Activated CD4-positive, alpha-beta T cell treated with anti-CD3 and anti-CD28 coated beads, Interleukin-2, amount 10 ng/mL, durations not matched to agents 24 days and 14 days (primary cell): Measurements from ENCODE around the gene MYH16. TPM values are rescaled to one million over a fixed set of nuclear protein-coding genes. Genes with fewer than 3 reads are reported as not detected.
"Not testable (repeated sequence)": the region's sequence is repeated elsewhere in the genome, so short reads cannot be mapped to it uniquely, and the experiment has no call there.

Experiments used
- DNase-seq: peaks from one replicate; pipeline ENCODE4 v3.0.0; 2022
- H3K27ac Mint-ChIP-seq: one replicate; pipeline ENCODE4 v1.8.0; 2022; ENCODE audit warnings: mild to moderate bottlenecking, mixed read lengths
- H3K27me3 Mint-ChIP-seq: one replicate; pipeline ENCODE4 v1.8.0; 2022; ENCODE audit warnings: mixed read lengths
- H3K36me3 Mint-ChIP-seq: one replicate; pipeline ENCODE4 v1.8.0; 2022; ENCODE audit warnings: low read depth, mild to moderate bottlenecking, mixed read lengths
- H3K4me1 Mint-ChIP-seq: one replicate; pipeline ENCODE4 v1.8.0; 2021; ENCODE audit warnings: mixed read lengths
- H3K4me3 Mint-ChIP-seq: one replicate; pipeline ENCODE4 v1.8.0; 2022; ENCODE audit warnings: mild to moderate bottlenecking, moderate library complexity, mixed read lengths
- H3K9me3 Mint-ChIP-seq: one replicate; pipeline ENCODE4 v1.8.0; 2021; ENCODE audit warnings: mixed read lengths
- intact Hi-C: fragments of 100-400 bp; cut with micrococcal nuclease; formaldehyde crosslinking; loops from one replicate; pipeline ENCODE4 v1.15.1; 2023
- total RNA-seq: library from RNA; stranded (reverse); gene quantifications from 2 replicates; pipeline ENCODE4 v1.2.3, GENCODE V29; 2022

MYH16 gene
- total RNA-seq, 1 donor from 2014 or later, result not detected

DNA sequence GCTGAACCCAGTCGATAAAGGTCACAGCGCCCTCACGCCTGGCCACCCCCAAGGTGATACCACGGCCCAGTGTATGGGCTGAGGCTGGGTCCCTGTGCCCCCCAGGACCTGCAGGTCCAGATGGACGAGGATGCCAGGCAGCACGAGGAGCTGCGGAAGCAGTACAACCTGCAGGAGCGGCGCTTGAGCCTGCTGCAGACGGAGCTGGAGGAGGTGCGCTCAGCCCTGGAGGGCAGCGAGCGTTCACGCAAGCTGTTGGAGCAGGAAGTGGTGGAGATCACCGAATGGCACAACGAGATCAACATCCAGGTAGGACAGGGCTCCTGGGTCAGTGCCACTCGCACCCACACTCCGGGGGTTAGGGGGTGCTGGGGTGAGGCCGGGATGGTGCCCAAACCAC is 28.9 kb downstream of the MYH16 start:
- no peaks in the 10 kb centered on the region for H3K9me3 Mint-ChIP-seq
- no peak for DNase-seq
- no peaks in the 10 kb centered on the region for H3K27me3 Mint-ChIP-seq
- H3K36me3 Mint-ChIP-seq, result no peaks in the 10 kb centered on the region
- no peaks in the 10 kb centered on the region for H3K4me1 Mint-ChIP-seq
- intact Hi-C loops, result no loop called here
- H3K27ac Mint-ChIP-seq, result no peak overlapping the region
- H3K4me3 Mint-ChIP-seq, result no peak overlapping the region

DNA sequence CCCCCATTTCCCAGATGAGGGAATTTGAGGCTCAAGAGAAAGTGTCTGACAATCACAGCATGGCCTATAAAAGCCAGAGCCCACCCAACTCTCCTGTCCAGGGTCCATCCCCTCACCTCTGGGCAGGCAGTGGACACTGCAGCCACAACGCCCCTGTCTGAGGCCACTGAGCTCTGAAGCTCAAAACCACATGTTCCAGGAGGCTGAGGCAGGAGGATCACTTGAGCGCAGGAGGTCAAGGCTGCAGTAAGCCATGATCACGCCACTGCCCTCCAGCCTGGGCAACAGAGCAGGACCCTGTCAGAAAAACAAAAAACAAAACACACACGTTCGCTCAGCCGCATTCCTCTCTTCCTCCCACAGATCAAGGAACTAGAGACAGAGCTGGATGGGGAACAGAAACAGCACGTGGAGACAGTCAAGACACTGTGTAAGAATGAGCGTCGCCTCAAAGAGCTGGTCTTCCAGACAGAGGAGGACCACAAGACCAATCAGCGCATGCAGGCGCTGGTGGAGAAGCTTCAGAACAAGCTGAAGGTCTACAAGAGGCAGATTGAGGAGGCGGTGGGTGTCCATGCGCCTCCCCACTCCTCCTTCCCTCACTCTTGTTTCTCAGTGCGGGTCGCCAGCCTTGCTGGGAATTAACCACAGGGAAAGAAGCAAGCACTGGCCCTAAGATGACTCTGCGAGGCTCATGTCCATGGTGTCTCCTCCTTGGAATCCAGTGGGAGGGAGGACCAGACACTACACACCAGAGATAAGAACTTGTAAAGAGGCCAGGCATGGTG is 33.0 kb downstream of the MYH16 start:
- Mint-ChIP-seq H3K27me3 (no peaks in the 10 kb centered on the region), H3K9me3 (peaks cover 3% of the 10 kb centered on the region), H3K27ac (no peak overlapping the region), H3K4me1 (no peaks in the 10 kb centered on the region), H3K36me3 (no peaks in the 10 kb centered on the region), H3K4me3 (no peak overlapping the region)
- no peak for DNase-seq
- intact Hi-C loops, result no loop called here

DNA sequence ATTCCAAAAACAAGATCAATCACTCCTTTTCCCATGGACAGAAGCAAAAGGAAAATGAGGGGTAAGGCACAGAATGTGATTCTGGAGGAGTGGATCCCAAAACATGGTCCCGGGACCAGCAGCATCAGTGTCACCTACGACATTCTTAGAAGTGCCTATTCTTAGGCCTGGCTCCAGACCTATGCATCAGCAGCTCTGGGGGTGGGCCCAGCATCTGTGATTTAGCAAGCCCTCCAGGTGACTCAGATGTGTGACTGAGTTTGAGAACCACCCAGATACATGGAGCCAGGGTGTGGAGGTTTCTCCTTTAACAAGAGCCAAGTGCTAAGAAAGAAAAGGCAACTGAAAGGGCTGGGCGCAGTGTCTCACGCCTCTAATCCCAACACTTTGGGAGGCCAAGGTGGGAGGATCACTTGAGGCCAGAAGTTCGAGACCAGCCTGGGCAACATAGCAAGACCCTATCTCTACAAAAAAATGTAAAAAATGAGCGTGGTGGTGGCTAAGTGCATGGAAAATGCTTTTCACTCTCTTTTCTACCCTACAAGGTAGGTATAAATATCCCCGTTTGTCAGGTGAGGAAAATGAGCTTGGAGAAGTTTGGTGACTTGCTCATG is 35.9 kb downstream of the MYH16 start:
- H3K4me3 Mint-ChIP-seq, result no peak overlapping the region
- intact Hi-C loops, result no loop called here
- no peaks in the 10 kb centered on the region for H3K27me3 Mint-ChIP-seq
- H3K36me3 Mint-ChIP-seq, result no peaks in the 10 kb centered on the region
- H3K27ac Mint-ChIP-seq, result no peak overlapping the region
- no peak for DNase-seq
- peaks cover 3% of the 10 kb centered on the region for H3K9me3 Mint-ChIP-seq
- H3K4me1 Mint-ChIP-seq, result peaks cover 1% of the 10 kb centered on the region

DNA sequence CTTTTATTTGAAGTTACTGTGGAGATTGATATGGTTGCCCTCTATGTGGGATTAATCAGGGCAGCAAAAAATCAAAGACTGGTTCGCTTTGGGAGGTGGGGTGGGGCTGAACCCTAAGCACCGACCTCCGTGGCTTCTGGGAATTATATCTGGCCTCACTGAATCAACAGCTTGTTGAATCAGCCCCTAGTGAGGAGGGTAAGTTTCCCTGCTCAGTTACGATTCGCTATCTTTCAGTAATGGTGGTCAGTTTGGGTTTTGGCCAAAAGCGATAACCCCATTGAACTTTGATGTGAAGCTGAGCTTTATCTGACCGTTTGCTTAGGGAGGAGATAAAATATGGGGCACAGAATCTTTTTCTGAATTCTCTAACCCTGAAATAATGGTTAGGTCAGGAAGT is 36.5 kb downstream of the MYH16 start:
- H3K36me3 Mint-ChIP-seq, result no peaks in the 10 kb centered on the region
- DNase-seq, result no peak
- peaks cover 3% of the 10 kb centered on the region for H3K9me3 Mint-ChIP-seq
- peaks cover 3% of the 10 kb centered on the region for H3K4me1 Mint-ChIP-seq
- no peak overlapping the region for H3K27ac Mint-ChIP-seq
- H3K27me3 Mint-ChIP-seq, result no peaks in the 10 kb centered on the region
- H3K4me3 Mint-ChIP-seq, result no peak overlapping the region
- intact Hi-C loops, result no loop called here

DNA sequence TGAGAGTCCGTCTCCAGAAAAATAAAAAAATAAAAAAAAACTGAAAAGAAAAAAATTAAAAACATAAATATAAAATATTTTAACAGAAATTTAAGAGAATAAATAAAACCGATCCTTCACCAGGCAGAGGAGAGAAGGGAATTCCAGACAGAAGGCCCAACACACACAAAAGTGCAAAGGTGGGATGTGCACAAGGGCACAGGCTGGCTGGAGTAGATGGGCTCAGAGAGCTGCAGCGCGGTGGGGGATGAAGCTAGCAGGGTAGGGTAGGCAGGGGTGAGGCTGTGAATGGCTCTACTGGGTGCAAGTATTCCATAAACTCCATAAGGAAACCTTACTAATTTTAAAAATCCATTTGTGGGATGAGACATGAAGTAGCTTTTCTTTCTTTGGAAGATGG is 37.4 kb downstream of the MYH16 start:
- Mint-ChIP-seq H3K27ac (no peak overlapping the region), H3K4me1 (peaks cover 8% of the 10 kb centered on the region), H3K36me3 (peaks cover 2% of the 10 kb centered on the region), H3K27me3 (no peaks in the 10 kb centered on the region), H3K9me3 (peaks cover 3% of the 10 kb centered on the region), H3K4me3 (no peak overlapping the region)
- intact Hi-C loops, result no loop called here
- no peak for DNase-seq

DNA sequence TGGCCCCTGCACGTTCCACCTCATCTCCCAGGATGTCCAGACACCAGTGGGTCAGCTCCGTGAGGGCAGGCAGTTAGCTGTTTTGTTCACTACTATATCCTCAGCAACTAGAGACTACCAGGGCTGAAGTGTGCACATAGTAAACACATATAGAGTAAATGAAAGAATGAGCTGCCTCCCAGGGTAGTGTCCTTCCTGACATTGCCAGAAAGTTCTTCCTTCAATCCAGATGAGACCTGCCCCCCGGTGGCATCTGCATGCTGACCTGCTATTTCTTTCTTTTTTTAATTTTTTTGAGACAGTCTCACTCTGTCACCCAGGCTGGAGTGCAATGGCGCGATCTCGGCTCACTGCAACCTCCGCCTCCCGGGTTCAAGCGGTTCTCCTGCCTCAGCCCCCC is 39.1 kb downstream of the MYH16 start:
- H3K4me3 Mint-ChIP-seq, result no peak overlapping the region
- H3K4me1 Mint-ChIP-seq, result peaks cover 10% of the 10 kb centered on the region
- H3K27ac Mint-ChIP-seq, result no peak overlapping the region
- H3K27me3 Mint-ChIP-seq, result no peaks in the 10 kb centered on the region
- no peak for DNase-seq
- H3K9me3 Mint-ChIP-seq, result peaks cover 3% of the 10 kb centered on the region
- peaks cover 2% of the 10 kb centered on the region for H3K36me3 Mint-ChIP-seq
- intact Hi-C loops, result loop anchor here (2.0 kb wide), 1 partner anchor 169 kb away; no protein-coding TSS in a partner anchor

DNA sequence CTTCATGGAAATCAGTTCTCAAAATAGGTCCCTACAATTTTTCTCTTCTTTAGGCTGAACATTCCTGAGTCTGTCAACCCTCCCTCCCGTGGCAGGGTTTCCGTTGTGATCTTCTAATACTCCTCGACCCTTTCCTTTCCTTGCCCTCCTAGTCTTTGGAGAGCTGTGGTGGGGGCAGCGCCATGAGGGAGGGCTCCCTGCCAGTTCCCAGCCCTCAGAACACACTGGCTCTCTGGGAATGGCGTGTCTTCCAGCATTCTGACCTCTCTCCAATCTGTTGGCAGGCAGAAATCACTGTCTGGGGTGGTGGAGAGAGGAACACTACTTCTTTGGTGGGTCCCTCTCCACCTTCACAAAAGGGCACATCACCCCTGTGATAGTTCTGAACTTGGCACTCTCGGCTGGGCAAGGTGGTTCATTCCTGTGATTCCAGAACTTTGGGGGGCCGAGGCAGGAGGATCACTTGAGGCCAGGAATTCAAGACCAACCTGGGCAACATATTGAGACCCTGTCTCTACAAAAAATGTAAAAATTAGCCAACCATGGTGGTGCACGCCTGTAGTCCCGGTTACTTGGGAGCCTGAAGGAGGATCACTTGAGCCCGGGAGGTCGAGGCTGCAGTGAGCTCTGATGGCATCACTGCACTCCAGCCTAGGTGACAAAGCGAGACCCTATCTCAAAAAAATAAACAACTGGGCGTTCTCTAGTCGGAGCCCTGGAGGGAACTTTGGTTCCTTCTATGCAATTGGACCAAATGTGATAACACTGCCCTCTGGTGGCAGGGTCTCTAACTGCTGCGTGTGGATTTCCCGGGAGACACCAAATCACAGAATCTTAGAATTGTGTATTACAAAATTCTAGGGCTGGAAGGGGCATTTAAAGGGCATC is 39.9 kb downstream of the MYH16 start:
- Mint-ChIP-seq H3K9me3 (peaks cover 3% of the 10 kb centered on the region), H3K36me3 (peaks cover 2% of the 10 kb centered on the region), H3K4me3 (no peak overlapping the region), H3K4me1 (peaks cover 10% of the 10 kb centered on the region), H3K27me3 (no peaks in the 10 kb centered on the region), H3K27ac (no peak overlapping the region)
- intact Hi-C loops, result loop anchor here (1.0 to 2.0 kb wide), 2 partner anchors 170 to 272 kb away; no protein-coding TSS in a partner anchor
- DNase-seq, result peak; percentile 92

DNA sequence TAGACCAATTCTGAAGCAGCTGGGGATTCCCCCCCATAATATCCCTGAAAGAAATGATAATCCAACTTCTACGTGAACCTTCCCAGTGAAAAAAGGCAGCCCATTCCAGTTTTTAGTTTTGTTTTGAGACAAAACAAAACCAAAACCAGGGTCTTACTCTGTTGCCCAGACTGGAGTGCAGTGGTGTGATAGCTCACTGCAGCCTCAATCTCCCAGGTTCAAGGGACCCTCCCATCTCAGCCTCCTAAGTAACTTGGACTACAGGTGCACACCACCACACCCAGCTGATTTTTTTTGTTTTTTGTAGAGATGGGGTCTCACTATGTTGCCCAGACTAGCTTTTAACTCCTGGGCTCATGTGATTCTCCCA is 40.5 kb downstream of the MYH16 start:
- peaks cover 3% of the 10 kb centered on the region for H3K9me3 Mint-ChIP-seq
- intact Hi-C loops, result loop anchor here (1.0 to 2.0 kb wide), 2 partner anchors 170 to 273 kb away; no protein-coding TSS in a partner anchor
- no peaks in the 10 kb centered on the region for H3K27me3 Mint-ChIP-seq
- H3K4me3 Mint-ChIP-seq, result no peak overlapping the region
- DNase-seq, result no peak
- H3K36me3 Mint-ChIP-seq, result peaks cover 2% of the 10 kb centered on the region
- H3K27ac Mint-ChIP-seq, result no peak overlapping the region
- peaks cover 10% of the 10 kb centered on the region for H3K4me1 Mint-ChIP-seq

DNA sequence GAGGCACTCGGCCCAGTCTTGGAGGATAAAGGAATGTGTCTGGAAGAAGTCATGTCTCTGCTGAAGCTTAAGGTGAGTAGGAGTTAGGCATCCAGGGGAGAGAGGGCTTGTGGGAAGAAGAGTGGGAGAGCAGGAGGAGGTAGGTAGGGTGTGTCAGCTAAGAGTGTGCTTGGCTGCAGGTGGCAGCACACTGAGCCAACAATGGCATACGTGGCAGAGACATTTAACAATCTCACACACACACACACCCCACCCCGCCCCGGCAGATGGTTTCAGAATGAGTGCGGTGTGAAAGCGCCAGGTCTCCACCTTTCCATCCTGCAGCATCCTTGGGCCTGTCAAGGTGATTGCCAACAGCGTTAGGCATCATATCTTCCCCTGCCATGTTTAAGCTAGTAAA is 41.9 kb downstream of the MYH16 start:
- H3K27me3 Mint-ChIP-seq, result no peaks in the 10 kb centered on the region
- H3K9me3 Mint-ChIP-seq, result peaks cover 3% of the 10 kb centered on the region
- peak overlapping the region; percentile 11 for H3K27ac Mint-ChIP-seq
- peaks cover 10% of the 10 kb centered on the region for H3K4me1 Mint-ChIP-seq
- peak; percentile 73 for DNase-seq
- peaks cover 2% of the 10 kb centered on the region for H3K36me3 Mint-ChIP-seq
- H3K4me3 Mint-ChIP-seq, result peak overlapping the region; percentile 17
- intact Hi-C loops, result no loop called here

DNA sequence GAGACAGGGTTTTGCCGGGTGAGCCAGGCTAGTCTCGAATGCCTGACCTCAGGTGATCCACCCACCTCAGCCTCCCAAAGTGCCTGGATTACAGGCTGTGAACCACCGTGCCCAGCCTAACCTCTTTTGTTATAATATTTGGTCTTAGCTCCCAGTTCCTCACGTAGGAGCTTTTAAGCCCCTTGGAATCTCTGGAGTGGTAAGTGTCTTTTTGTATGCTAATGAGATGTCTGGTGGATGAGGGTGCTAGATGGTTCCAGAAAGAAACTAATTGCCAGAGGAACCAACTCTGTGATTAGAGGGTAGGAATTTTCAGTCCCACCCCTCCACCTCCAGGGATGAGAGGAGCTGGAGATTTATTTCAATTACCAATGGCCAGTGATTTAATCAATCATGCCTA is 47.7 kb downstream of the MYH16 start:
- intact Hi-C loops, result no loop called here
- H3K4me3 Mint-ChIP-seq, result no peak overlapping the region
- H3K27ac Mint-ChIP-seq, result no peak overlapping the region
- no peaks in the 10 kb centered on the region for H3K36me3 Mint-ChIP-seq
- peaks cover 6% of the 10 kb centered on the region for H3K4me1 Mint-ChIP-seq
- H3K27me3 Mint-ChIP-seq, result peaks cover 6% of the 10 kb centered on the region
- H3K9me3 Mint-ChIP-seq, result no peaks in the 10 kb centered on the region
- DNase-seq, result no peak

DNA sequence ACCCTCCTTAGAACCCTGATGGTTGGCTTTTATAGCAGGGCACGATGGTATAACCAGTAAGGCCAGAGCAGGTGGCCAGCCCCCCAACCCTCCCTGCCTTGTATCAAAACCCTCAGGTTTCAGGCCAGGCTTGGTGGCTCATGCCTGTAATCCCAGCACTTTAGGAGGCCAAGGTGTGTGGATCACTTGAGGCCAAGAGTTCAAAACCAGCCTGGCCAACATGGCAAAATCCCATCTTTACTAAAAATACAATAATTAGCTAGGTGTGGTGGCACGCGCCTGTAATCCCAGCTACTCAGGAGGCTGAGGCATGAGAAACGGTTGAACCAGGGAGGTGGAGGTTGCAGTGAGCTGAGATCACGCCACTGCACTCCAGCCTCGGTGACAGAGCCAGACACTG is 50.0 kb downstream of the MYH16 start:
- DNase-seq, H3K4me3 Mint-ChIP-seq, H3K27ac Mint-ChIP-seq, intact Hi-C loops, H3K27me3 Mint-ChIP-seq, H3K36me3 Mint-ChIP-seq, H3K9me3 Mint-ChIP-seq: not testable (repeated sequence)
- H3K4me1 Mint-ChIP-seq, result peaks cover 13% of the 10 kb centered on the region

DNA sequence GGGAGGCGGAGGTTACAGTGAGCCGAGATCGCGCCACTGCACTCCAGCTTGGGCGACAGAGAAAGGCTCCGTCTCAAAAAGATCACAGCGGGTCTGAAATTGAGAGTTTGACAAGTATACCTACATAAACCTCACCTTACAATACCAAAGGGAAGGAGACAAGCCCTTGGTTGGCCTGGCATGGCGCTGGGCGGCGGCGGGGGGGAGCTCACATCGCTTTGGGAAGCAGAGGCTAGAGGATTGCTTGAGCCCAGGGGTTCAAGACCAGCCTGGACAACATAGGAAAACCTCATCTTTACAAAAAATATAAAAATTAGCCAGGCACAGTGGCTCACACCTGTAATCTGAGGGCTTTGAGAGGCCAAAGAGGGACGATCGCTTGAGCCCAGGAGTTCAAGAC is 51.9 kb downstream of the MYH16 start:
- Mint-ChIP-seq H3K9me3 (no peaks in the 10 kb centered on the region), H3K27ac (peak overlapping the region; percentile 90), H3K27me3 (peaks cover 6% of the 10 kb centered on the region), H3K4me3 (peak overlapping the region; percentile 91), H3K4me1 (peaks cover 25% of the 10 kb centered on the region), H3K36me3 (peaks cover 7% of the 10 kb centered on the region)
- DNase-seq, result peak; percentile 60
- intact Hi-C loops, result loop anchor here (2.0 kb wide), 1 partner anchor 446 kb away; the partner anchor contains the start of gene TRRAP

DNA sequence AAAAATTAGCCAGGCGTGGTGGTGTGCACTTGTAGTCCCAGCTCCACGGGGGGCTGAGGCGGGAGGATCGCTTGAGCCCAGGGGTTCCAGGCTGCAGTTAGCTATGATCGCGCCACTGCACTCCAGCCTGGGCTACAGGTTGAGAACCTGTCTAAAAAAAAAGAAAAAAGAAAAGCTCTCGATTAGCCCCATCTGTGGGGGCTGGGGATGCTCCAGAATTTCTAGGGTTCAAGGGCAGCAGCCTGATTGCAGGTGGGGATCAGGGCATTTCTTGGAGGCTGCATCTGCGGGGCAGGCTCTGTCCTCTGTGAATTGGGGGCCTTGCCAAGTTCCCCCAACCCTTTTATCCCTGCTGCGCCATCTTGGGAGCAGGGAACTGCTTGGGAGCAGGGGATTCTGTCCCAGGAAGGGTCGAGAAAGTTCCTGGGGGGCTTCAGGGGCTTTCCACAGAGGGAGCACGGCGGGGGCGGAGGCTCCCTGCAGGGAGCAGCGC is 52.4 kb downstream of the MYH16 start:
- peaks cover 7% of the 10 kb centered on the region for H3K36me3 Mint-ChIP-seq

More for the DNA sequence above, 52.4 kb downstream of the MYH16 start:
- intact Hi-C loops, result loop anchor here (2.0 to 5.0 kb wide), 3 partner anchors 57 to 446 kb away; partner anchors contain the start of genes SMURF1 and TRRAP
- H3K4me1 Mint-ChIP-seq, result peaks cover 29% of the 10 kb centered on the region
- H3K4me3 Mint-ChIP-seq, result peak overlapping the region; percentile 91
- H3K9me3 Mint-ChIP-seq, result no peaks in the 10 kb centered on the region
- H3K27ac Mint-ChIP-seq, result peak overlapping the region; percentile 90
- DNase-seq, result peak; percentile 61
- H3K27me3 Mint-ChIP-seq, result peaks cover 6% of the 10 kb centered on the region
